Measurements from ENCODE around the gene KRAS.

- TF ChIP-seq CTCF (conservative IDR thresholded peaks at IDR 0.05; ENCODE audit: low read depth, low read length) (no peak), EZH2 (IDR thresholded peaks at IDR 0.05; ENCODE audit: low read length, unreplicated experiment) (no peak), EZH2phosphoT487 (IDR thresholded peaks at IDR 0.05; ENCODE audit: borderline replicate concordance, low read length) (no peak)
Measured at GRCh38 chr12:25296381-25296780, 45.7 kb upstream of the KRAS start.

Data from PC-3 (cell line).